ENCODE measurements around the gene ZNF892.

The ZNF892 gene
- total RNA-seq = 13.0 to 16.9 reads per million in 2 experiments

DNA sequence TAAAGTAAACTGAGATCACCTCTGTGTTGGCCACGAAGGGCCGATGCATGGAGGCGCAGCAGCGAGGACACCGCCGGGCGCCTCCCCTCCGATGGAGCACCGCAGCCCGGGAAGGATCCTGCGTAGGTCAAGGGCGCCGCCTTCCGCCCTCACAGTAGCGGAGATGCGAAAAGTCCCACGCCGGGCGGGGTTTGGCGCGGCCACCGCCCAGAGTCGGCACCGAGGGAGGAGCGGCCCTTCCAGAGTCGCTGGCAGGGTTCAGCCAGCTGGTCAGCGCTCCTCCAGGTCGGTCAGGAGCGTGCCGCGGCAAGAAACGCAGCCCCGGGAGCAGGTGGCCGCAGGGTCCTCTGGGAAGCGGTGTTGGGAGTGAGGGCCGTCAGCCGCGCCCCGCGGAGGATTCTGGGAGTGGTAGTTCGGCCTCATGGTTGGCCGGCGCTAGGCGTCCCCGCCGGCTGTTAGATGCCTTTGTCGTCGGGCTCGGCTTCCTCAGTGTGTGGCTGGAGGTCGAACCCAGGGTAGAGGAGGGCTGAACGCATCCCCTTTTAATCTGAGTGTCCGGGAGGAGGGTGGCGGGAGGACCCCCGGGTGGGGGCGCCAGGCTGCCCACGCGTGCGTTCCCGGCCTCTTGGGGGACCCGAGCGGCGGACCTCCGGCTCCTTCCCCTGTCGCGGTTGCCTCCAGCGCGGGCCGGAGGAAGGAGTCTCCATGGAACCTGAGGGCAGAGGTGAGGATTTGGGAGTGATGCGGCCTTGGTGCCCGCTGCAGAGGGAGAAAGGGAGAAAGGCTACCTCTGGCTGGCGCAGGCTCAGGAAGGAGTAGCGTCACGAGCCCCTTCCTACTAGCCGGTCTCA, at the start of gene ZNF892:
TSS of gene ZNF892 (plus strand) at position 411 of the 851 bp plus-strand sequence. CDS start at position 706, 295 bp downstream.
- peak; percentile 58 for DNase-seq (ENCODE audit: low read depth)

DNA sequence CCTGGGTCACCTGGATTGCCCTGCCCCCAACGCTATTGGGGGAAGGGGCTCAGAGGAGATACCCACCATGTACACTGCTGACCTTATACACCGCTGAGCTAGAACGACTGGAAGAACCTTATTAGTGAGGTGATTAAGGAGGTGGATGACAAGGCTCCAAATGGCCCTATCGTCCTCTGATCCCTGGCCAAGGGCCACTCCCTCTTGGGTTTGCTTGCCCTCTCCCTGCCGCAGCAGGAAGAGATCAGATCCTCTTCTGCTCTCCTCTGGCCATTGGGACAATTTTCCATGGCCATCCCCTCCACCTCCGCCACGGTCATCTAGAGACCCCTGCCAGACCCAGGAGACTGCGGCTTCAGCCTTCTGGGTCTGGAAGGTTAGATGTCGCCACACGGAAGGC, 48.9 kb upstream of the ZNF892 start:
- DNase-seq (ENCODE audit: low read depth) = no peak

DNA sequence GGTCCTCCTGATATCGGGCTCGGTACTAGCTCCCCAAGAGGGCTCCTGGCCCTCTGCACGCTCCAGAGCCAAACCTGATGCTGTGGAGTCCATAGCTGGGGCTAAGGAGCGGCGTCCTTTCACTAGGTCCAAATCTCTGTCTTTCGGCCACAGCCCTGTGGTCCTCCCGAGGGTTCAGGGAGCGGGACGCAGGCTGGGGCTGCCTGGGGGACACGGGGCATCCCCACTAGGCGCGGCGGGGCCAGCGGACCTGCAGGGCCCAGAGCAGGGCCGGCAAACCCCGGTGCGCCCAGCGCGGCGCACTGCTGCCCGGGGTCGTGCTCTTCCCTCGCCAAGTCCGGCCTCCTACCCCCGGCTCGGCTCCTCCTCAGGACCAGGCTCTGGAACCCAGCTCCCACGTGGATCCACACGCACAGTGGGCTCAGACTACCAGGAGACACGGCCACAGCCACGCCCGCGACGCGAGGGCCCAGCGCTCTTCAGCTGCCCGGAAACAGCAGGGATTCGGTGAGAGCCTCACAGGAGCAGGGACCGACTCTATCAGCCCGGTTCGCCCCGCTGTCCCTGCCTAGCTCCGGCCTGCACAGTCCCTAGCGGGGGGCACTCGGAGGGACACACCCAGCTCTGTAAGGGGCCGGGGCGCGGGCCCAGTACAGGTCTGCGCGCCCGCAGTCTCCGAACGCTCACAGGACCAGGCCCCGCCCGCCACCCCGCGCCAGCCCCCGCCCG, 48.3 kb upstream of the ZNF892 start:
- DNase-seq (ENCODE audit: low read depth) = no peak

DNA sequence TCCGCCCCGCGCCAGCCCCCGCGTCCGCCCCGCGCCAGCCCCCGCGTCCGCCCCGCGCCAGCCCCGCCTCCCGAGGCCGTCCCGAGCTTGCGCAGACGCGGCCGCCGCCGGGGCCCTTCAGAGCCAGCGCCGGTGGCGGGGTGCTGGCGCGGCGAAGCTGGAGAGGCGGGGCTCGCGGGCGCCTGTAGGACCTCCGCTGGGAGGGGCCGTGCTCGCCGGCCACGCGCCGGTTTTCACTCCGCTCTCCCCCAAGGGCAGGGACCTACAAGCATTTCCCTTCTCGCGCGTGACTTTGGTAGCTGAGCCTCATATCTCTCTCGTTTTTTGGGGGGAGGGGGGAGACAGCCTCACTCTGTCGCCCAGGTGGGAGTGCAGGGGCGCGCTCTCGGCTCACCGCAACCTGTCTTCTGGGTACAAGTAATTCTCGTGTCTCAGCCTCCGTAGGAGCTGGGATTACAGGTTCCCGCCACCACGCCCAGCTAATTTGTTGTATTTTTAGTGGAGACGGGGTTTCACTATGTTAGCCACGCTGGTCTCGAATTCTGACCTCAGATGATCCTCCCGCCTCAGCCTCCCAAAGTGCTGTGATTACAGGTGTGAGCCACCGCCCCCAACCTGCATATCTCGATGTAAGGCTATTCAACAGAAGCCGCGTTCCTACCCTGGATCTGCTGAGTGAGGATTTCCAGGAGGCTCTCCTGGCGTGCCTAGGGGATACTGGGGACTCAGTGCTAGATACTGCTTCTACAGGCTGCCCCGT, 47.5 kb upstream of the ZNF892 start, which contains the start of gene ZNF514:
TSS of gene ZNF514 (minus strand) at position 159 of the 760 bp plus-strand sequence. CDS start 6,595 bp downstream, outside the sequence.
- DNase-seq (ENCODE audit: low read depth) = peak; percentile 66

DNA sequence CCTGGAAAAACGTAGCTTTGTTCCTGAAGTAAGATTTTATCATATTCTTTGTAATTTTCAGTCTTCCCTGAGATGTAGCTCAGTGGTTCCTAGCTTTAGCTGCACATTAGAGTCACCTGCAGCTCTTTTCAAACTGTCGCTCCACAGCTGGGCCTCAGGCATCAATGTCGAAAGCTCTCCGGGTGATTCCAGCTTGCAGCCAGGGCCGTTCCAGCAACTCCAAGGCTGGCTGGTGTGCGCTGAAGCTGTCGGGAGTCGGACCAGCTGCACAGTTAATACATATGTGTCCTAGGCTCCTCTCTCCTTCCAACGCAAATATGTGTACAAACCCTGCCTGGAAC, 42.3 kb upstream of the ZNF892 start:
- no peak for DNase-seq (ENCODE audit: low read depth)

DNA sequence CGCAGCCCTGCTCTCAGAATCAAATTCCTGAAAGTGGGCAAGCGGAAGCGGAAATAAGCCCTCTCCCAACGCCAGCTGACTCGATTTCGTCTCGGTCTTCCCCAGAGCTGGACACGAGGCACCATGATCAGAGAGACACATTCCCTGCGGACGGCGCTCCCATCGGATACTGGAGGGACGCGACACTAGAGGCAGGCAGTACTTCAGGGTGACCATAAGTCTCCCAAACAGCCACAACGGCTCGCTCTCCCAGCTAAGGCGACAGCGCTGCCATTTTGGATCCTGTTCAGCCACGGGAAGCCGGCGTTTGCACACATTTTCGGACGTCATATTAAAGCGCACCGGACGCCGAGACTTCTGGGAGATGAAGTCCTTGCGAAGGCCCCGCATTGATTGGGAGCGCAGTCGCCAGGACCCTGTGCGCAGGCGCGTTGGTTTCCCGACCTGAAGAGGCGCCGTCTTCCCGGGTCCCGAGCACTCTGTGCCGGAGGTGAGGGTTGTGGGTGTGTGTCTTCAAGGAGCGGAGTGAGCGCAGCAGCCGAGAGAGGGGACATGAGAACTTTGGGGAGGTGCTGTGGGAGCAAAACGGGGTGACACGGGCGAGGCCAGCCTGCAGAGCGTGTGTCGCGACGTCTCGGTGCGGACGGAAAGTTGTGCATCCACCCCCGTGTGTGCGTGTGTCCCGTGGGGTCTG, 41.8 kb upstream of the ZNF892 start, which contains the start of gene ZNF2:
TSS of gene ZNF2 (plus strand) at position 439 of the 694 bp plus-strand sequence. CDS start 10,418 bp downstream, outside the sequence.
- DNase-seq (ENCODE audit: low read depth) = peak; percentile 98

DNA sequence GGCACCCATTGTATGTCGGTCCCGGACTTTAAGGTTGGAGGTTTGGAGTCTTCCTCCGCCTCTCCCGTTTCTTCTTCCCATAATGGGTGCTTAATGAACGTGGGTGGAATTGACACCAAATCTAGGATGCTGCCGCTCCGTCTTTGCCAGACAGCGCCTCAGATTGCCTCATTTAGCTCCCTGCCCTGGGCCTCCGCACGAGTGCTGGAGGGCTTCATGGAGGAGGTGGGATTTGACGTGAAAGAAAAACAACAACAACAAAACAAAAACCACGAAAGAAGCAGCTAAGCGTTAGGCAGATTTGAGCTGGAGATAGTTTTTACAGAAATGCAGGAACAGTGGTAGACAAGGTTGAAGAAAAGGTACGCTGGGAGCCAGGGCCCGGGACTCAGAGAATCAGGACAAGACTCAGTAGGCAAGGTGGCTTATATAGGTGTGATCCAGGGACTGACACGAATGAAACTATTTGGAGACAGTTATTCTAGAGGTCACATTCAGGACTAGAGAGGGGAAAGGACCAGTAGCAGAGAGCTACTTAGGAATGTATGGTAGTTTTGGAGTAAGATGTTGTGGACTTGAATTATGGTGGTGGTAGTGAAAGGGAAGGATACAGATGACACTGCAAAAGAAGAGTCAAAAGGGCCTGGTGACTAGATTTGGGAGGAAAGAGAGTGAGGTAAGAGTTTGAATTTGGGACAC, 41.1 kb upstream of the ZNF892 start:
- DNase-seq (ENCODE audit: low read depth) = no peak

DNA sequence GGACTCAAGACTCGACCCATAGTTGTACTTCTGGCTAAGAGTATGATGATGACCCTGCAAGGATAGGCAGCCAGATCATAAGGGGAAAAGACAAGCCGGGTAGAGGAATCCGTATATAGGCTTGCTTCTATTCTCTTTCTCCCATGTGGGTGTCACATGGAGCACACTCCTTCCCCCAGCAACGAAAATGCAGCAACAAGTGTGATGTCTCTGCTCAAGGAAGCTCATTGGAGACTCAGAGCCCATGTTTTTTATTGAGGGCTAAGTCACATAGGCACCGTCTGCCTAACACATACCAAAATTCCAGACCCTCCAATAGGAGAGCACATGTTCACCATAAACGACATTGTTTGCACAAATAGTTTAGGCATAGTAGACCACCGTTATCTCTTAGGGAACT, 35.4 kb upstream of the ZNF892 start:
- no peak for DNase-seq (ENCODE audit: low read depth)

DNA sequence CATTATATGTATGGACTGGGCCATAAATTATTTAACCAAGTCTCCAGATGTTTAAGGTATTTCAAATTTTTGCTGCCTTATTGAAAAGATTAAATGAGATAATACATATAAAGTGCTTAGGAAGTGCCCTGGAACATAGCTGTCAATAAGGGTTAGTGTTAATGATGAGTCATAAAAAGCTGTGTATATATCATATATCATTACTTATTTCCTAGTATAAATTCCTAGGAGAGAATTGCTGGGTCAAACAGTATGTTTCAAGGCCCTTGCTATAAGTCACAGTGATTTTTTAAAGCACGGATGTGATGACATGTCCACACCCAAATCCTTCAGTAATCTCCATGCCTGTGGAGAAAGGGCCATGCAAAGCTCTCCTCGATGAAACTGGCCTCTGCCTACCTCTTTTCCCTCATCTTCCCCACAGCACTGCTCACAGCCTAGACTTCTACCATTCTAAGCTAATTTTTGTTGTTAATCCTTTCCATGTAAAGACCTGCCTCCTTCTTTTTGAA, 33.2 kb upstream of the ZNF892 start:
- no peak for DNase-seq (ENCODE audit: low read depth)

DNA sequence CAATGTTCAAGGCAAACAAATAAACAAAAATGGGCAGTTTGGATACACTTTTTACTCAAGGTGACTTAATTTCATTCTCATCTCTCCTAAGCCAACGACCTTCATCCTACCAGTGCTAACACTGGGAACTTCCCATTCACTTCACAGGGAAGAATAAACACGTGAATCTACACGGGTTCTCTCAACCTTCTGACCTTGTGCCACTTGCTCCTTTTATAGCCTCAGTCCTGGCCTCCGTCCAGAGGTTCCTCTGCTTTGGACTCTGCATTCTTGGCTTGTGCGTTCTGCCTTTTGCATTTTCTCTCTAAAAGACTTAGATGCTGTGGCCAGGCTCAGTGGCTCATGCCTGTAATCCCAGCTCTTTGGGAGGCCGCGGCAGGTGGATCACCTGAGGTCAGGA, 27.9 kb upstream of the ZNF892 start:
- no peak for DNase-seq (ENCODE audit: low read depth)

DNA sequence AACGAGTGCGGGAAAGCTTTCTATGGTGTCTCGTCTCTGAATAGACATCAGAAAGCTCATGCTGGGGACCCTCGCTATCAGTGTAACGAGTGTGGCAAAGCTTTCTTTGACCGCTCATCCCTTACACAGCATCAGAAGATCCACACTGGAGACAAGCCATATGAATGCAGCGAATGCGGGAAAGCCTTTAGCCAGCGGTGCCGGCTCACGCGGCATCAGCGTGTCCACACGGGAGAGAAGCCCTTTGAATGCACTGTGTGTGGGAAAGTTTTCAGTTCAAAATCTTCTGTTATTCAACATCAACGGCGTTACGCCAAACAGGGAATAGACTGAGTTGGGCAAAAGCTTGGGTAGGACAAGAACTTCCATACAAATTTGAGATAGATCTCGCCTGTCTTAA, 25.5 kb upstream of the ZNF892 start:
- DNase-seq (ENCODE audit: low read depth) = no peak

DNA sequence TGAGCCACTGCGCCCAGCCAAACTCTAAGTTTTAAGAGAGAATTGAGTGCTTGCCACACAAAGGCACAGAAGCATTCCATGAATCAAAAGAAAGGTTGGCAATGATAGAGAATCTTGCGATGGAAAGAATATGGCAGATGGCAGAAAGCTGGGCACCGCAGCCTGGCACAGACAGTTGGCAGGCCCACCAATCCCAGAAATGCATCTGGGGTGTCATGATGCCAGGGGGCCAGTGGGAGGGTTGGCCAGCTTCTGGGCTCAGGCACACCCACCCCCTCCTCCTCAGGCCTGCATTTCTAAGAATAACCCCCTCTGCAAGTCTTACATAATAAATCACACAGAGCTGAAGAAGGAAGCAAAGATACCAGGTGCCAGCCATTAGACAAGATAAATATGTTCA, 22.1 kb upstream of the ZNF892 start:
- no peak for DNase-seq (ENCODE audit: low read depth)

DNA sequence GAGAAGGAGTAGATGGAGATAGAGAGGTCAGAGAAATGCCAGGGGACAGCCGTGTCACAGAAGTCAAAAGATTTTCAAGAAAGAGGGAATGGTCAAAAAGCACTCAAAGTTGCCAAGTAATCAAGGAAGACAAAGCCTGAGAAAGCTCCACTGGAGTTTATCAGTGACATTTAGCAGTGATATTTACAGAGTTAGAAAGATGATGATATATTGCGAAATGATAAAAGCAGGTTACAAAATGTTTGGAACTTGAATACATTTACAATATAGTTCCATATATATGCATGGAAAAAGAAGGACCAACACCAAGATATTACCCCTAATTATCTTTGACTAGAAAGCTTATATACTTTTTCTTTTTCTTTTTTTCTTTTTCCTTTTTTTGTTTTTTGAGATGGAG, 21.3 kb upstream of the ZNF892 start:
- DNase-seq (ENCODE audit: low read depth) = no peak

DNA sequence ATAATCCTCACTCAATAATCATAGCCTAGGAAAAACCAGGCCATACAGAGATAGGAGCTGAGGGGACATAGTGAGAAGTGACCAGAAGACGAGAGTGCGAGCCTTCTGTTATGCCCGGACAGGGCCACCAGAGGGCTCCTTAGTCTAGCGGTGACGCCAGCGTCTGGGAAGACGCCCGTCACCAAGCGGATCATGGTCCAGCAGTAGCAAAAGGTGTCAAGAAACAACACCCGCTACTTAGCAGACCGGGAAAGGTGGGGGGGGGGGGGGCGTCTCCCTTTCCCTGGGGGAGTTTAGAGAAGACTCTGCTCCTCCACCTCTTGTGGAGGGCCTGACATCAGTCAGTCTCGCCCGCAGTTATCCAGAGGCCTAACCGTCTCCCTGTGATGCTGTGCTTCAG, 14.4 kb upstream of the ZNF892 start:
- DNase-seq (ENCODE audit: low read depth) = peak; percentile 5

DNA sequence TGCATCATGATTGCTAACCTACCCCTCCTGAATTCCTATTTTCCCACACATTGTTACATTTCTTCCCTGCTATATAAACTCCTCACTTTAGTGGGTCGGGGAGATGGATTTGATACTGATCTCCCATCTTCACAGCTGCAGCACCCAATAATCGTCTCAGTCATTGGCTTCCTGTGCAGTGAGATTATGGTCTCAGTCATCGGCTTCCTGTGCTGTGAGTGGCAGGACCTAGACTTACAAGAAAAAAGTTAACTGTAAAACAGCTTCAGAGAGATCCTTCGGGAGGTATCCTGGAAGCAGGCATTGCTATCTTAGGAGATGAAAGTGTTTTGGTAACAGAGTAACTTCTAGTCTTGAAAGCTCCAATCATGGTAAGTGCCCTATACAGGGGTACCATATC, 3.4 kb upstream of the ZNF892 start:
- DNase-seq (ENCODE audit: low read depth) = no peak

DNA sequence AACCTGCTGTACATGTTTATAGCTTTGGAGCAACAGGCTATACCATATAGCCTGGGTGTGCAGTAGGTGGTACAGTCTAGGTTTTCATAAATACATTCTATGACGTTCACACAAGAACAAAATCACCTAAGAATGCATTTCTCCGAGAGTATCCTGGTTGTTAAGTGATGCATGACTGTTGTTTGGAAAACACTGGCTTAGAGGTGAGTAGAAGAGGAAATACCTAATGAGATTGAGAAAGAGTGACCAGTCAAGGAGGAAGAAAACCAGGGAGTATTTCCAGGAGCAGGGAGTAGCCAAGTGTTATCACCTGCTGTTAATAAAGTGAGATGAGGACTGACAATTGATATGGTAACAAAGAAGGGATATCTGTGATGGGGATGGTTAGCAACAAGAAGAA, 2.9 kb upstream of the ZNF892 start:
- no peak for DNase-seq (ENCODE audit: low read depth)

DNA sequence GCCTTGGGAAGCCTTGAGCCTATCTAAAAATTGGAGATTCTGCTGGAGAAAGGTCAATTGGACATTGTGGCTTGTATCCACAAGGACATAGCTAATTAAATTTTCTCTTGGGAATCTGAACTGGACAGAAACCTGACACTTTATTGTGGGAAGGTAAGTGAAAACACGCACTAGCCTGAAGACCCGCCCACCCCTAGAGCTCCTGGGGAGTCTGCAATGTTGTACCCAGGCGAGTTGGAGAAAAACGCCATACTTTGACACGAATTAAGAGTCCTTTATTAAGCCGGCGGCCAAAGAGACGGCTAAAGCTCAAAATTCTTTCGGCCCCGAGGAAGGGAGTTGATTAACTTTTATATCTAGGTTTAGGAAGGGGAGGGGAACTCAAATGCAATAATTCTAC, 1.2 kb upstream of the ZNF892 start:
- no peak for DNase-seq (ENCODE audit: low read depth)

DNA sequence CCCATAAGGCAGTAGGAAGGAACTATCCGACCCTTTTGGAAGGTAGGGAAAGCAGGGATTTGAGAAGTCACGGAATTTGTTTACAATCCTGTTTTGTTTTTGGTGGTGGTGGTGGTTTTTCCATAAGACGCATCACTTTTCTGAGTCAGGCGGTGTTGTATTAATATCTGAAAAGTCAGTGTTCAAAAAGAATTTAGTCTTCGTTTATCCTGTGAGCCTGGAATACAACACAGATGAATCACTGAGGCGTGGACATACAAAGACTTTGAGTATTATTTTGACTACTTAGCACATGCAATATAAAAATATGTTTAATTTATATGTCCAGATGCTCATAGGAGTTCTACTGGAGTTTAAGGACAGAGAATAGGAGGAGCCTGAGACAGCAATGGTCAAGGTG, 785 bp downstream of the ZNF892 start:
- no peak for DNase-seq (ENCODE audit: low read depth)

DNA sequence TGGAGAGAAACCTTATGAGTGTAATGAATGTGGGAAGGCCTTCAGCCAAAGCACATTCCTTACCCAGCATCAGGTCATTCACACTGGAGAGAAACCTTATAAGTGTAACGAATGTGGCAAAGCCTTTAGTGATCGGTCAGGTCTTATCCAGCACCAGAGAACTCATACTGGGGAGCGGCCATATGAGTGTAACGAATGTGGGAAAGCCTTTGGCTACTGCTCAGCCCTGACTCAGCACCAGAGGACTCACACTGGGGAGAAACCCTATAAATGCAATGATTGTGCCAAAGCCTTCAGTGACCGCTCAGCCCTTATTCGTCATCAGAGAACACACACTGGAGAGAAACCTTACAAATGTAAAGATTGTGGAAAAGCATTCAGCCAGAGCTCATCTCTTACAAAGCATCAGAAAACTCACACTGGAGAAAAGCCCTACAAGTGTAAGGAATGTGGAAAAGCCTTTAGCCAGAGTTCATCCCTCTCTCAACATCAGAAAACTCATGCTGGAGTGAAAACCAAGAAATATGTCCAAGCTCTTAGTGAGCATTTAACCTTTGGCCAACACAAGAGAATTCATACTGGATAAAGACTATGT, 7.8 kb downstream of the ZNF892 start:
- DNase-seq (ENCODE audit: low read depth) = no peak

DNA sequence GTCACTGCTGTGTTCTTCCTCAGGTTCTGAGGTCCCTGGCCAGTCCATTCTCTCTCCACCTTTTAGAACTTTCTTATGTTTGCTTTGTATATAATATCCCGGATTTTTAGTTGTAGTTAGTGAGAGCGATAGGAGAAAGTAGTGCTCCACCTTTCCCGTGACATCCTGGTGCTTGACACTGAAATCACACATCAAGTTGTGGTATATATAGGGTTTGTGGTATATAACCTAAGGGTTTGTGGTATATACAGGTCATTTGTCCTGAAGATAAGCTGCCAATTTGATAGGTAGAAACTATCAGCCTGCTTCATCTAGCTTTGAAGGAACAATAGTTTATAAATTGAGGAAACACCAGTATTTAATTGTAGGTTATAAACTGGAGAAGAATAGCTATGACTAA, 13.1 kb downstream of the ZNF892 start:
- no peak for DNase-seq (ENCODE audit: low read depth)

DNA sequence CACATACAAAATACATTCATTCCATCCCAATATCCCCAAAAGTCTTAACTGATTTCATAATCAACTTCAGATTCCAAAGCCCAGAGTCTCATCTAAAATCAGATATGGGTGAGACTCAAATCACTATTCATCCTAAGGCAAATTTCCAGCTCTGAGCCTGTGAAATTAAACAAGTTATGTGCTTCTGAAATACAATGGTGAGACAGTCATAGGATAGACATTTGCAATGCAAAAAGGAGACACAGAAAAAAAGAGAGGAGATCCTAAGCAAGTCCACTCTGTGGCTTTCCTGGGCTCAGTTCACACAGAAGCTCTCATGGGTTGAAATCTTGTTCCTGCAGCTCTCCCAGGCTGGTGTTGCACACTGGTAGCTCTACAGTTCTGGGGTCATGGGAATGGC, 18.3 kb downstream of the ZNF892 start:
- no peak for DNase-seq (ENCODE audit: low read depth)
